Measurements from ENCODE around the gene ZNF281.

- TF ChIP-seq CTCF (IDR thresholded peaks at IDR 0.05) (no peak), ZFX (IDR thresholded peaks at IDR 0.05; ENCODE audit: borderline replicate concordance) (no peak)
These were observed 28.4 kb downstream of the ZNF281 start for GRCh38 chr1:200381256-200381984.
